NB4 (cell line): ENCODE data around the gene DIP2C.
"Not testable (repeated sequence)": the region's sequence is repeated elsewhere in the genome, so short reads cannot be mapped to it uniquely, and the experiment has no call there.

ENCODE experiments used
- DNase-seq: peaks from one replicate; pipeline ENCODE4 v3.0.0; 2010; ENCODE audit warnings: low read depth
- H3K4me3 ChIP-seq: one replicate; pipeline ENCODE4 v1.5.1; 2011; ENCODE audit warnings: mild to moderate bottlenecking, low read depth, low read length, moderate library complexity
- CTCF ChIP-seq: IDR thresholded peaks from one replicate; pipeline ENCODE4 v1.5.1; 2012; ENCODE audit warnings: low read depth, low read length
- MAX ChIP-seq: IDR thresholded peaks from 2 replicates; pipeline ENCODE4 v1.6.1; 2011; ENCODE audit warnings: low read depth, low read length
- MYC ChIP-seq: IDR thresholded peaks from 2 replicates; pipeline ENCODE4 v1.6.1; 2011; ENCODE audit warnings: low read depth, low read length
- POLR2A ChIP-seq: IDR thresholded peaks from 2 replicates; pipeline ENCODE4 v1.6.1; 2011; ENCODE audit warnings: mild to moderate bottlenecking; ENCODE audit not compliant: insufficient read length; ENCODE audit errors: extremely low read depth

The DIP2C gene

GRCh38 chr10:655184-655583 is 34.3 kb downstream of the DIP2C start:
- no peak for DNase-seq
- no peak overlapping the region for H3K4me3 ChIP-seq
- TF ChIP-seq MYC (no peak), CTCF (no peak), MAX (no peak), POLR2A (no peak)

GRCh38 chr10:654647-654996 is 34.8 kb downstream of the DIP2C start:
- no peak for DNase-seq
- no peak overlapping the region for H3K4me3 ChIP-seq
- TF ChIP-seq MYC (no peak), MAX (no peak), POLR2A (no peak)

- no peak for DNase-seq
- H3K4me3 ChIP-seq: no peak overlapping the region
- TF ChIP-seq MYC: no peak
- TF ChIP-seq MAX: no peak
- no peak for TF ChIP-seq POLR2A
- TF ChIP-seq CTCF: no peak
These were observed 35.3 kb downstream of the DIP2C start for GRCh38 chr10:653991-654646.

- not testable (repeated sequence) for DNase-seq, H3K4me3 ChIP-seq
These were observed 36.5 kb downstream of the DIP2C start for GRCh38 chr10:652832-653459.

GRCh38 chr10:652233-652632 is 37.2 kb downstream of the DIP2C start:
- DNase-seq: no peak
- no peak for TF ChIP-seq MYC
- TF ChIP-seq CTCF: no peak
- TF ChIP-seq POLR2A: no peak
- no peak for TF ChIP-seq MAX
- H3K4me3 ChIP-seq: no peak overlapping the region

- no peak for DNase-seq
- H3K4me3 ChIP-seq: no peak overlapping the region
- TF ChIP-seq CTCF (no peak), MAX (no peak), POLR2A (no peak), MYC (no peak)
These were observed 37.8 kb downstream of the DIP2C start for GRCh38 chr10:651692-652091.
